GM21367 (cell line): Measurements from ENCODE around the gene SLC38A3.

Source experiments
- ATAC-seq: cut with Tn5 transposase; IDR thresholded peaks from one replicate; pipeline ENCODE4 v1.9.1; 2021; ENCODE audit not compliant: unreplicated experiment

SLC38A3 gene

DNA sequence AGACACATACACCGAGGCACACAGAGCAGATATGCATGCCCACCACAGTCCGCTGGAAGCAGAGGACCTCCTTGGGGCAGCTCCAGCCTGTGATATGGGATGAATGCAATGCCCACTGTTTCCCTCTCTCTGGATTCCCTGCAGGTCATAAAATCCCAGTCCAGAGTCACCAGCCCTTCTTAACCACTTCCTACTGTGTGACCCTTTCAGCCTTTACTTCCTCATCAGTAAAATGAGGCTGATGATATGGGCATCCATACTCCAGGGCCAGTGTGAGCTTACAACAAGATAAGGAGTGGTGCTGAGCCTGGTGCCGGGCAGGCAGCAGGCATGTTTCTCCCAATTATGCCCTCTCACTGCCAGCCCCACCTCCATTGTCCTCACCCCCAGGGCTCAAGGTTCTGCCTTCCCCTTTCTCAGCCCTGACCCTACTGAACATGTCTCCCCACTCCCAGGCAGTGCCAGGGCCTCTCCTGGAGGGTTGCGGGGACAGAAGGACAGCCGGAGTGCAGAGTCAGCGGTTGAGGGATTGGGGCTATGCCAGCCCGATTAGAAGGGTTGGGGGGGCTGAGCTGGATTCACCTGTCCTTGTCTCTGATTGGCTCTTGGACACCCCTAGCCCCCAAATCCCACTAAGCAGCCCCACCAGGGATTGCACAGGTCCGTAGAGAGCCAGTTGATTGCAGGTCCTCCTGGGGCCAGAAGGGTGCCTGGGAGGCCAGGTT, 14.0 kb upstream of the SLC38A3 start, which contains the start of gene GNAT1:
Gene GNAT1, plus strand, starts transcription at position 675 of the 725 bp plus-strand sequence. CDS start 116 bp downstream, outside the sequence.
- ATAC-seq = no peak

DNA sequence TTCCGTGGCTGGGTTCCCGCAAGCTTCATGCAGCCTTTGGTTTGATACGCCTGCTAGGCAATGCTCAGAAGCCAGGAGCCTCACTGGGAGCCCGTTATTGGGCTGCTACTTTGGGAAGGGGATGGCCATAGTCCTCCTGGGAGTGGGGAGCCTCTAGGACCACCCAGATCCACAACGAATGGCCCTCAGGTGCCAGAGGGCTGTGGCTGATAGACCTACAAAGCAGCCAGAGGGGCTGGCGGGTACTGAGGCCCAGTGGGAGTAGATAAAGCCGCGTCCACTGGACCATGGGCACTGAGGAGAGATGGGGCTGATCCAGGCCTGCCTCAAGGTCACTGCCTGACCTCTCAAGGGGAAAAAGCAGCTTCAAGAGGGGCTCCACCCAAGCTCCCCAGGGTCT, 12.9 kb upstream of the SLC38A3 start:
- ATAC-seq = no peak

DNA sequence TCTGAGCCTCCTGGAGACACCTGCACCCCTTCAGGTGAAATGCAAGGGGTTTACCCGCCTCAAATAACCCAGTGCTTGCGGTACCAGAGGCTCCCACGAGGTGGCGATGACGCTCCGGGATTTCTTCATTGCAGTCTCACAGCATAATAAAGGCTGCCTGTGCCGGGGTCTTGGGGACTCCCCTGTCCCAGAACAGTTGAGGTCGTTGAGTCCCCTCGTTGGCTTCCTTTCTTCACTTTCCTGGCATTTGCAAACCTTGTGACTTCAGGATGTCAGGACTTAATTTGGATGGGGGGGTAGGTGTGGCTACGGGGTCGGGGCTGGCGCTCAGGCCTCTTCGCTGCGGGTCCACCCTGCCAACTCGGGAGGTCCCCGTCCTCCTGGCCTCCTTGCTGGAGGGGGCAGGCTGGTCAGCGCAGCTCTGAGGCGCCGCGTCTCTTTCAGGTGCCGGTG, 12.4 kb upstream of the SLC38A3 start:
- ATAC-seq = no peak

DNA sequence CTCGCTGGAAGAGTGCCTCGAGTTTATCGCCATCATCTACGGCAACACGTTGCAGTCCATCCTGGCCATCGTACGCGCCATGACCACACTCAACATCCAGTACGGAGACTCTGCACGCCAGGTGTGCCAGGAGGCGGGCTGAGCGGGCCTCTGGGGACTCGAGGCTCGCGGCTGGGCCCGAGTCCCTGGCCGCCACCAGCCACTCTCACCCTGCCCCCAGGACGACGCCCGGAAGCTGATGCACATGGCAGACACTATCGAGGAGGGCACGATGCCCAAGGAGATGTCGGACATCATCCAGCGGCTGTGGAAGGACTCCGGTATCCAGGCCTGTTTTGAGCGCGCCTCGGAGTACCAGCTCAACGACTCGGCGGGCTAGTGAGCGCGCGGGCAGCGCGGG, 11.8 kb upstream of the SLC38A3 start:
- no peak for ATAC-seq

DNA sequence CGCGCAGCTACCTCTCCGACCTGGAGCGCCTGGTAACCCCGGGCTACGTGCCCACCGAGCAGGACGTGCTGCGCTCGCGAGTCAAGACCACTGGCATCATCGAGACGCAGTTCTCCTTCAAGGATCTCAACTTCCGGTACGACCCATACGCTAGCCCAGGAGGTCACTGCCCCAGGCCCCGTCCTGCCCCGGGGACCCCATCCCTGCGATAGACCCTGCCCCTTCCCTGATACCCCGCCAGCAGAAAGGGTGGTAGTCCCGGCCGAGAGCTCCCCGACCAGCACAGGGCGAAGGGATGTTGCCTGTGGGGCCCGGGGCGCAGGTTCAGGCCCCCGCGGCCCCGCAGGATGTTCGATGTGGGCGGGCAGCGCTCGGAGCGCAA, 11.3 kb upstream of the SLC38A3 start:
- no peak for ATAC-seq

DNA sequence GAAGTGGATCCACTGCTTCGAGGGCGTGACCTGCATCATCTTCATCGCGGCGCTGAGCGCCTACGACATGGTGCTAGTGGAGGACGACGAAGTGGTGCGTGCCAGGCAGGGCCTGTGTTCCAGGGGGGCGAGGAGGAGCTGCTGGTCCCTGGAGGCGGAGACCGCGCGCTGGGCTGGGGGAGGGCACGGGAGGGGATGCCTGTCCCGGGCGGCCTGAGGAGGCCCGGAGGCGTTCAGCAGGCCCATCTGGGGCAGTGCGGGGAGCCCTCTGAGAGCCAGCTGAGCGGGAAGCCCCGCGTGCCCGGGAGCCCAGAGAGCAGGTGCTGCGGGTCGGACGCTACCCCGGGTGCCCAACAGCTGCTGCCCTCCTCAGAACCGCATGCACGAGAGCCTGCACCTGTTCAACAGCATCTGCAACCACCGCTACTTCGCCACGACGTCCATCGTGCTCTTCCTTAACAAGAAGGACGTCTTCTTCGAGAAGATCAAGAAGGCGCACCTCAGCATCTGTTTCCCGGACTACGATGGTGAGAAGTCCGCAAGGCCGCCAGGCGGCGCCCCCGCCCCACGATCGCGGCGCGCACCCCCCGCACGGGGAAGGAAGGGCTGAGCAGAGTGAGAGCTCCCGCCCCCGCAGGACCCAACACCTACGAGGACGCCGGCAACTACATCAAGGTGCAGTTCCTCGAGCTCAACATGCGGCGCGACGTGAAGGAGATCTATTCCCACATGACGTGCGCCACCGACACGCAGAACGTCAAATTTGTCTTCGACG, 10.8 kb upstream of the SLC38A3 start:
- no peak for ATAC-seq

DNA sequence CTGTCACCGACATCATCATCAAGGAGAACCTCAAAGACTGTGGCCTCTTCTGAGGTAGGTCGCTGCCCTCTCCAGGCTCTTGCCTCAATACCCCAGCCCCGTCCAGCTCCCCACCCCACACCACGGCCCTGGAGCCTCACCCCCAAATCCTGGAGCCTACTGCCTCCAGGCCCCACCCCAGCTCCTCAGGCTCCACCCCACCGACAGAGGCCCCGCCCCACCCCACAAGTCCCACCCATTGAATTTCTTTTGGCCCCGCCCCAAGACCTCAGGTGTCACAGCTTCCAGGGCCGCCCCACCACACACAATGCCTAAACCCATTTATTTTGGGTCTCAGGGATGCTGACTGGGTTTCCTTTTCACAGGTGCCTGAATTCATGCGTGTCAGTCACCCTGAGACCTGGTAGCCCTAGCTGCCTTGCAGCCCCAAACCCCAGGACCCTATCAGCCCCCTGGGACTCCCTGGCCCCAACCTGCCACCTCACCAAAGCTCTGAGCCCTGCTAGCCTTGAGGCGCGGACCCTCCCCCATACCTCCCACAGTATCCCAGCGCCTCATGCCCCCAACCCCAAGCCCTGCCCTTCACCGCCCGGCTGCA, 10.1 kb upstream of the SLC38A3 start:
- ATAC-seq = no peak

DNA sequence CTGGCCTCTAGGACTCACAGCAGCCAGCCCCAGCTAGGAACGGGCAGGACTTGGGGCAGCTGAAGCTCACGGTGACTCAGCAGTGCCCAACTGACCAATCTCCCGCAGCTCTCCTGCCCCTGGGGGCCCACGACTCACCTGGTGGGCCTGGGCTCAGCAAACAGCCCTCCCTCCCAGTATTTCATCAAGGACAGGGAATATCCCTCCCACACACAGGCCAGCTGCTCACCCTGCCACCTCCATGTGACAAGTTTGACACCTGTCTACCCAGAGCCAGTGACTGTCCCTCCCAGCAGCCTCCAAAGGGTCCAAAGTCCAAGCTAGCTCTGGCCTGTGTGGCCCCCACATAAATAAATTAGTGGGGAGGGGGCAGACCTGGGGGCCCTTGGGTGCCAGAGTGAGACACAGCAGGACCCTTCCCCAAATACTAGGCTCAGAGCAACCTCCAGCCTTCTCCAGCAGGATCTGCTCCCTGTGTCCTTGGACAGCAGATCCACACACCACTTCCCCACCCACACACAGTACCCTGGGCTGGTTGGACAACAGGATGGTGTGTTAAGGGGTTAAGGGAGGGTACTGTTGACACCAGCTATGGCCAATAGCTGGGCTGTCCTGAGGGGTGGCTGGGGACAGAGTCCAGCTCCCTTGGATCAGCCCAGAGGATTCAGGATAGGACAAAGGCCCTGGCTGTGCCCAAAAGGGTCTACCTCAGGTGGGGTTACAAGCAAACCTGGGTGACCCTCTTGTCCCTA, 9.4 kb upstream of the SLC38A3 start:
- no peak for ATAC-seq

DNA sequence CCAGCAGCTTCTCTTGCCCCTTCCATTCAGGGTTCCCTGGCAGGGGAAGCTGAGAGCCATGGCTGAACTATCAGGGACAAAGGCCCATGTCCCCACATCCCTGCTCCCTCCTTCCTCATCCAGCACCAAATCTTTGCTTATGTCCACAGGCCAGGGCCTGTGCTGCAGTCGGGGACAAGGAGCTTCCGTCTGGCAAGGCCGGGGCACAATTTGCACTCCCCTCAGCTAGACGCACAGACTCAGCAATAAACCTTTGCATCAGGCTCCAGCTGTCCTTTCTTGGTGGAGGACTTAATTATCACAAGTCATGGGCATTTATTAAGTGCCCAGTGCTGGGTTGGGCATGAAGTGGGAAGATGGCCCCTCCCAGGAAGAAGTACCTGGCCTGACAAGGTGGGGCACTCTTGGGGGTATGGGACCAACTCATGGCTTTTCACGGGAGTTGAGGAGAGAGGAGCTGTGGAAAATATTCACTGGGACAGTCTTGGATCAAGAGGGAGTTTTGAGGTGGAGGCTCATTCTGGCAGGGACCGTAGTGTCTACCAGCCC, 8.7 kb upstream of the SLC38A3 start:
- ATAC-seq = no peak

DNA sequence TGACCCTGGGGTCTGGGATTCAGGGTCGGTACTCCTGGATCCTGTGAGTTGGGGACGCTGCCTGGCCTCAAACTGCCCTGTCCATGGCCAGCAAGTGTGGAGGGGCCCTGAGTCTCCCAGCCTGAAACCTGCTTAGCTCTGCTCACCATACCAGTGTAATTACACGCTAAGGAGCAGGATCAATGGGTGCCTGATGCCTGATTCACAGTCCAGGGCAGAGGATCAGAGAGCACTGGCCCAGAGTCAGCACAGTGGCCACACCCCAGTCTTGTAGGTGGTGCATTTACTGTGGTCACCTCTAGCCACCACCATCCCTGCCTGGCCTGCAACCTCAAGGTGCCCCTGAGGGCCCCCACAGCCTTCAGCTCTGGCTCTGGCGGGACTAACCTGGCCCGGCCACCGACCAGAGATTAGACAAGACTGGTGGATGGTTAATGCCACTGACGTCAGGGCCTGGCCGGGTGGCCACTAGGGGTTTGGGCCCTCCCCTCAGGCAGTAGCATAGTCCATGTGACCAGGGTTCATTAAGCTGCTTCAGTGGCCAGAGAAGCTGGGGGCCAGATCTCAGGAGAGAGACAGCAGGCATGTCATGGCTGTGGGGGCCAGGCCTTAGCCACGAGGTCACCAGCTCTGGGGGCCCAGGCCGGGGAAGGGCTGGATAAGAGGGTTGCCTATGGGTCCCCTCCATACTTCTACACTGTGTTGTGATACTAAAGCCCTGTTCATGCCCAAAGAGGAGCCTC, 3.3 kb upstream of the SLC38A3 start:
- ATAC-seq = no peak

DNA sequence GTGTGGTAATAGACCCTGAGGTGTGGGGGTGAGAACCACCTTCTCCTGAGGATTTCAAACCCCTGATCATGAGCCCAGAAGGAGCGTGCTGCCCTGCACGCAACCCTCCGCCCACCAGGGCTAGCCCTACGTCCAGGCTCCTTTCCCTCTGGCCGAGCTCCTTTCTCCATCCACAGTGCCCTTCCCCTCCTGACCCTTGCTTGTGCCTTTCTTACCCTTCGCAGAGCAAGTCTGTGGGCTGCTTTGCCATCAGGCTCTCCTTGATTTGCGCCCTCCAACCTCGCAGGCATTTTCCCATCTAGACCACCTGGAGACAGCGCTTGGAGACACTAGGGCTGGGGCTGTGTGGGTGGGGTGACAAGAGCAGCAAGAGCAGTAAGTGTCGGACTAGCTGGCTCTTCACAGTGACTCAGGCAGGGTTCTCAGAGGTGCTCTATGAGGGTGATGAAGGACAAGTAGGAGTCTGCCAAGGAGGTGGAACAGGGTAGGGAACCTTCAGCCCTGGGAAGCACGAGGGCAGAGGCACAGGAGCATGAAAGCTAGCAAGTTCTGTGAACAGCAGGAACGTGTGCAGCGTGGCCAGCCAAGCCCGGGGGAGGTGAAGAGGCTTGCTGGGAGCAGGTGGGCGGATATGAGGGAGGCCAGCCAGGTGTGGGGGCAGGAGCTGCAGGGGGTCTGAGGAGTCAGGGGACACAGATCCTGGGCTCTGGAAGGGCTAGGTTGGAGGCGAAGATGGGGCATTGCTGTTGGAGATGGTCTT, 2.5 kb upstream of the SLC38A3 start:
- no peak for ATAC-seq

DNA sequence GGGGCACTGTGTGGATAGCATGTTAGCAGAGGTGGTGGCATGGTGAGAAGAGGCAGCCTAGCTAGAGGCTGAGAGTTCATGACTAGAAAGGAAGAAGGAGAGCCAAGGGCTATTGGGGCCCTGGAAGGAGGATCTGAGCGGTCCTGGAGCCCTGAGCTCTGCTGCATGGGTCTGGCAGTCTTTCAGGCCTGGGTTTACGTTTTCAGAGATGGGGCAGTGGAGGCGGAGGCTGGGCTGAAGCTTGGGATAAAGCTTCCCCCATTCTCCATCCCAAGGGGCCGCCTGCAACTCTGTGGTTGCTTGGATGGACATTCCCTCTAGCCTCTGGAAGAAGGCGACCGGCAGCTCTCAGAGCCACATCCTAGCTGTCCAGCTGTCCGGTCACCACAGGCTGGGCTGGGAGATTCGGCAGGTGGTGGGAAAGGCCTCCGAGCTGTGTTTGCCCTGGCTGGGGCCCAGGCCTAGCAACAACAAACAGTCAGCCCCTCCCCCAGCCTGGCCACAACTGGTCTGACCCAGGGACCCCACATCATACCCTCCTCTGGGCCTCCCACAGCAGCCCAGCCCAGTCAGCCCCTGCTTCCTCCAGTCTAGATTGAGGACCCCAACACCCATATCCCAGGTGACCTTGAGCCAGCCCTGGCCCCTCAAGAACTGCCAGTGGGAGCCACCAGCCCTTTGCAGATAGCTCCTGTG, 1.8 kb upstream of the SLC38A3 start:
- no peak for ATAC-seq

DNA sequence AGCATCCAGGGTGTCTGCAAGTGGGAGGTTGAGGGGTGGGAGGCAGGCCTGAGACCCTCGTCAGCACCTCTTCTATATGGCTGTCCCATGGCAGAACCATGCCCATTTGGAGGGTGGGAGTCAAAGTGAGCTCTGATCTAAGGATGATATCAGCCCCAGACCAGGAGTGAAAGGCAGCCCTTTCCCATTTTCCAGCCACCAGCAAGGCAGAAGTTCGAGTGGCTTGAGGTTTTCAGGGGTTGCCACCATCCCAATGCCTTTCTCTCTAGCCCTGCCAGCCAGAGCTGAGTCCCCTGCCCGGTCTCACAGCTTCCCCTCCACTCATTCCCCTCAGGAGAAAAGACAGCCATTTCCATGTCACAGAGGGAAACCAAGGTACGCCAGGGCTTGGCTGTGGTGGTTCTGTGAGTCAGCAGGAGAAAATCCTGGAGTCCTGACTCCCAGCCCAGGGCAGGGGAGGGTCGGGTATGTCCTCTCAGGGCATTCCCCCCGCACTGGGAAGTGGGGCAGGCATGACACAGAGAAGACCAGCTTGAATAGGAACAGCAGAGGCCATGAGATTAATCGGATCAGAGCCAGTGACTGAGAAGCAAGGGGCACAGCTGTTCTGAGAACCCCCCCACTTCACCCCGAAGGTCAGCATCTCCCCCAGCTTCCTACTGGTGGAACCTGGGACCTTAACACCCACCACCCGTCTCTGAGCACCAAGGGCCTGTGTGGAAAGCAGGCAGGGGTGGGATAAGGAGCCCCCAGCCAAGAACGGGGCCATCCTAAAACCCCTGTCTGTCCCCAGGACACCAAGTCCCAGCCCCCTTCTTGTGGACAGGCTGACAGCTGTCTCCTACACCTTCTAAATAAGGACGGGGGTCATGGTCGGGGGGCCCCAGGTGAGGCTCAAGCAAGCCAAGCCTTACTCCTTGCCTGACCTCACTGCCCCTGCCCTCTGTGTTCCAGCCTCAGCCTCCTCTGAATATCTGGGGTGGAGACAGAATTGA, 965 bp upstream of the SLC38A3 start:
- no peak for ATAC-seq

DNA sequence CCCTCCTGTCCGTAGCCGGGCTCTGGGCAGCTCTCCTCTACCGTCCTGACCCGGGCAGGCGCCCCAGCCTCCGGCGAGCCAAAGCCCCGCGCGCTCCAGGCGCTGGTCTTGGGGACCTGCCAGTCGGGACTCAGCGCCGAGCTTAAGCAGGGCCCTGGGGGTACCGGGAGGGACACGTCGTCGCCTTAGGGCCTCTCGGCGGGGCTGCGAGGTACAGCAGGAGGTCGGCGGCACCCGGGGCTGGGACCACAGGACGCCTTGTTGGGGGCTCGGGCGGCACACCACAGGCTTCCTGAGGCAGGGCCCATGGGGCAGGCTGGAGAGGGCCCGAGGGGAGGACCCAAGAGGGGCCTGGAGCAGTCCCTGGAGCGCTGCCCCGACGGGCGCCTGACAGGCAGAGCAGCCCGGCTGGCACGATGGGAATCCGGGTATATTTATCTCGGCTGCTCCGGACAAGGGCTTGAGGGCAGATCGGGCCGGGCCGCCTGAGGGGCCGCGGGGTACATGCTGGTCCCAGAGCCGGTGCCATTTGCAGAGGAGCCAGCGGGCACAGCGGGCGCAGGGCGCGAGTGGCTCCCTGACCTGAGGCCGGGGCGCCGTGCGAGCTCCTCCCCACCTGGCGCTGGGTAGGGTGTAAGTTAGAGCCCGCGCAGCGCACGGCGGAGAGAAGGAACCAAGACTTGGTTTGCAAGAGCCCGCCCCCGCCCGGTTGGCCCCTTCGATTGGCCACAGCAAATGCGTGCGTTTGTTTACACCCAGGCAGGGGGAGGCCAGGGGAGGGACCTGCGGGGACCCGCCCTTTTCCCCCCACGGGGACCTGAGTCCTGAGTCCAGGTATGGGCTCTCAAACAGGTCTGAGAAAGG, 574 bp downstream of the SLC38A3 start:
- ATAC-seq = no peak

DNA sequence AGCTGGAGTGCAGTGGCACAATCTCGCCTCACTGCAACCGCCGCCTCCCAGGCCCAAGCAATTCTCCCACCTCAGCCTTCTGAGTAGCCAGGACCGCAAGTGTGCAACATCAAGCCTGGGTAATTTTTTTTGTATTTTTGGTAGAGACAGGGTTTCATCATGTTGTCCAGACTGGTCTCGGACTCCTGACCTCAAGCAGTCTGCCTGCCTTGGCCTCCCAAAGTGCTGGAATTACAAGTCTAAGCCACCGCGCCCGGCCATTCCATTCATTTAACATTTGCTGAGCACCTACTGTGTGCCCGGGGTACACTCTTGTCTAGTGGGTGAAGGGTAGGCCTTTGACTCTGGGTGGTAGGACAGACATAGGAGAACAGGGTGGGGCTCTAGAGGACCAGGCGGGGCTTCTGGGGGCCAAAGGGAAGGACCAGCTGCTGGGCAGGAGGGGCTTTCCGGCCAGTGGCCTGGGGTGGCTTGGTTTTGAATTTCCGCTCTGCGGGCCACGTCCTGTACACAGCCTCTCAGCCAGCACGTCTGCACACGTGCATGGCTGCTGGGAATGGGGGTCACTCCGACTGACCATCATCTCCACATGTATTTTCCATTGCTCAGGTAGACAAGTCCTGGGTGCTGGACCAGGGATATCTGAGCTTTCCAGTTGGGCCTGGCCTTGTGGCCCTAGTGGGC, 2.4 kb downstream of the SLC38A3 start:
- ATAC-seq = no peak

DNA sequence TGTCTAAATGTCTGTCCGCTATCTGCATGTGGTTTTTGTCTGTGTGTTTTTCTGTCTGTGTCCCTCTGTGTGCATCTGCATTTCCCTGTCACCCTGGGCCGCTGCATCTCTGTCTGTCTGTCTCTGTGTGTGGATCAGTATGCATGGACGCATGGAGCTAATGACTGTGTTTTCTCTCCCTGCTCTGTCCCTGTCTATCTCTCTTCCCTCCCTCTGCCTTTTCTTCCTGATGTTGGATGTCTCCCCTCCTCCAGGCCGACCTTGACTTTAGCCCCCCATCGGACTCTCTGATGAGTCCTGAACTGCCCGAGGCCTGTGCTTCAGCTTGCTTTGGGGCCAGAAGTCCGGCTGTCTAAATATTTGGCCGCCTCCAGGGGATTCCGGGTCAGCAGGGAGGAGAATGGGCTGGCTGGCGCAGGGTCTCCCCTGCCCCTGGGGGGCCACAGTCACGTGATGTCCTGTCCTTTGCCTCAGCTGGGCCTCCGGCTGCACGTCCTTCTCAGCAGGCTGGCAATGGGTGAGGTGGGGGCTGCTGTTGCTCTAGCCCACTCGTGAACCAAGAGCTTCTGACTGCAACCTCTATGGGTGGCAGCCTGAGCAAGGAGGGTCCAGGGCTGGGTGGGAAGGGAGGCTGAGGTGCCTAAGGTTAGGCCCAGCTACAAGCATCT, 3.7 kb downstream of the SLC38A3 start:
- no peak for ATAC-seq
